ENCODE data around the gene FLAD1.

DNA sequence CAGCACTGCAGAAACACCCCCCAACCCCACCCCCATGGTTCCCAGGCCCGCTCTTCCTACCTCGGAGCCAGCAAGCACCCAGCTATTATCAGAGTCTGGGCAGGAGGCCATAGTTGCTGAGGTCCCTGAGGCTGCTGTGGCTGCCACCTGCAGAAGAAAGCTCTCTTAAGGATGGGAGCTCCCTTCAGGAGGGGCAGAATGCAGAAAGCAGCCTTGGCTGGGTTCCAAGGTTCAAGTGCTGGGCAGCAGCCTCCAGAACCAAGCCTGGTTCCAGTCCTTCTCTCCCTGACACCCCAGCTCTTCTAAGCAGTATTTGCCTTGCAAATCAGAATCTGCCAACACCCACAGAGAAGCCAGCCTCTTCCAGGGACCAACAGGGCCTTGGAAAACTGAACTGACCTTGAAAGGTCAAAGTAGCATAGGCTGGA lies 29.5 kb upstream of the FLAD1 start:
- TF ChIP-seq POLR2A (IDR thresholded peaks at IDR 0.05): no peak
- TF ChIP-seq, protein P1, sequence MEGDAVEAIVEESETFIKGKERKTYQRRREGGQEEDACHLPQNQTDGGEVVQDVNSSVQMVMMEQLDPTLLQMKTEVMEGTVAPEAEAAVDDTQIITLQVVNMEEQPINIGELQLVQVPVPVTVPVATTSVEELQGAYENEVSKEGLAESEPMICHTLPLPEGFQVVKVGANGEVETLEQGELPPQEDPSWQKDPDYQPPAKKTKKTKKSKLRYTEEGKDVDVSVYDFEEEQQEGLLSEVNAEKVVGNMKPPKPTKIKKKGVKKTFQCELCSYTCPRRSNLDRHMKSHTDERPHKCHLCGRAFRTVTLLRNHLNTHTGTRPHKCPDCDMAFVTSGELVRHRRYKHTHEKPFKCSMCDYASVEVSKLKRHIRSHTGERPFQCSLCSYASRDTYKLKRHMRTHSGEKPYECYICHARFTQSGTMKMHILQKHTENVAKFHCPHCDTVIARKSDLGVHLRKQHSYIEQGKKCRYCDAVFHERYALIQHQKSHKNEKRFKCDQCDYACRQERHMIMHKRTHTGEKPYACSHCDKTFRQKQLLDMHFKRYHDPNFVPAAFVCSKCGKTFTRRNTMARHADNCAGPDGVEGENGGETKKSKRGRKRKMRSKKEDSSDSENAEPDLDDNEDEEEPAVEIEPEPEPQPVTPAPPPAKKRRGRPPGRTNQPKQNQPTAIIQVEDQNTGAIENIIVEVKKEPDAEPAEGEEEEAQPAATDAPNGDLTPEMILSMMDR (IDR thresholded peaks at IDR 0.05 in 4 of 5, conservative IDR thresholded peaks at IDR 0.05 in 1 of 5): no peak

Data from gastrocnemius medialis (tissue), 4 donors.